GM23338 (cell line): Measurements from ENCODE around the gene STEEP1. TPM values are rescaled to one million over a fixed set of nuclear protein-coding genes. Genes with fewer than 3 reads are reported as not detected.

ENCODE experiments used
- ATAC-seq: fragments of 200-7000 bp; cut with Tn5 transposase; 3 replicates; pipeline ENCODE4 v1.9.1; 2020
- DNase-seq: peaks from one replicate; pipeline ENCODE4 v3.0.0-alpha.2; 2015; ENCODE audit warnings: low spot score
- H2AFZ ChIP-seq: fragments of 200-600 bp; sonication (generic); 2 replicates; pipeline ENCODE4 v1.8.0; 2016; ENCODE audit warnings: antibody characterized with exemption, mild to moderate bottlenecking, moderate library complexity
- H3F3A ChIP-seq: fragments of 200-600 bp; sonication (generic); replicated peaks from 2 replicates; pipeline ENCODE4 v1.8.0; 2017; ENCODE audit warnings: antibody characterized with exemption, mixed run types, low read depth
- H3K27ac ChIP-seq: fragments of 200-600 bp; sonication (generic); 2 replicates; pipeline ENCODE4 v1.6.1; 2016; ENCODE audit warnings: low read depth
- H3K27me3 ChIP-seq: fragments of 200-600 bp; sonication (generic); 2 replicates; pipeline ENCODE4 v1.8.0; 2016; ENCODE audit warnings: mild to moderate bottlenecking, mixed run types, moderate library complexity; ENCODE audit not compliant: insufficient read depth
- H3K36me3 ChIP-seq: fragments of 200-600 bp; sonication (generic); 2 replicates; pipeline ENCODE4 v1.8.0; 2016; ENCODE audit warnings: mild to moderate bottlenecking; ENCODE audit not compliant: insufficient read depth
- H3K4me1 ChIP-seq: fragments of 200-600 bp; sonication (generic); 2 replicates; pipeline ENCODE4 v1.8.0; 2016; ENCODE audit warnings: mild to moderate bottlenecking, moderate library complexity; ENCODE audit not compliant: insufficient read depth
- H3K4me2 ChIP-seq: fragments of 200-600 bp; sonication (generic); 2 replicates; pipeline ENCODE4 v1.7.1; 2017; ENCODE audit warnings: mixed run types
- H3K4me3 ChIP-seq: fragments of 200-600 bp; sonication (generic); 2 replicates; pipeline ENCODE4 v1.6.1; 2016; ENCODE audit warnings: mixed run types
- H3K79me2 ChIP-seq: fragments of 200-600 bp; sonication (generic); replicated peaks from 2 replicates; pipeline ENCODE4 v1.8.0; 2017; ENCODE audit warnings: mild to moderate bottlenecking; ENCODE audit not compliant: insufficient read depth
- H3K9me2 ChIP-seq: fragments of 200-600 bp; sonication (generic); 2 replicates; pipeline ENCODE4 v1.8.0; 2017; ENCODE audit not compliant: insufficient read depth
- H4K20me1 ChIP-seq: fragments of 200-600 bp; sonication (generic); replicated peaks from 2 replicates; pipeline ENCODE4 v1.8.0; 2017; ENCODE audit warnings: mild to moderate bottlenecking; ENCODE audit not compliant: insufficient read depth
- H3K27ac Mint-ChIP-seq: 2 replicates; pipeline ENCODE4 v1.8.0; 2020; ENCODE audit warnings: inconsistent platforms, mild to moderate bottlenecking, moderate library complexity, mixed read lengths
- H3K27me3 Mint-ChIP-seq: 3 replicates; pipeline ENCODE4 v1.8.0; 2022; ENCODE audit warnings: low read depth, mild to moderate bottlenecking, moderate library complexity, mixed read lengths, inconsistent platforms; ENCODE audit not compliant: insufficient read depth, poor library complexity
- H3K36me3 Mint-ChIP-seq: 3 replicates; pipeline ENCODE4 v1.8.0; 2021; ENCODE audit warnings: low read depth, mild to moderate bottlenecking, inconsistent platforms, moderate library complexity, mixed read lengths
- H3K4me1 Mint-ChIP-seq: 3 replicates; pipeline ENCODE4 v1.8.0; 2020; ENCODE audit warnings: mild to moderate bottlenecking, inconsistent platforms, mixed read lengths
- H3K4me3 Mint-ChIP-seq: 3 replicates; pipeline ENCODE4 v1.8.0; 2021; ENCODE audit warnings: moderate library complexity, mild to moderate bottlenecking, inconsistent platforms, mixed read lengths
- H3K9me3 Mint-ChIP-seq: 3 replicates; pipeline ENCODE4 v1.8.0; 2020; ENCODE audit warnings: moderate library complexity, mild to moderate bottlenecking, inconsistent platforms, mixed read lengths
- CREB1 ChIP-seq: fragments of 250-450 bp; sonication (Bioruptor Pico); IDR thresholded peaks from 2 replicates; pipeline ENCODE4 v1.5.0; 2020; ENCODE audit warnings: low read depth, mild to moderate bottlenecking, moderate library complexity
- ETS1 ChIP-seq: IDR thresholded peaks from 2 replicates; pipeline ENCODE4 v1.6.1; 2016; ENCODE audit warnings: antibody characterized with exemption
- EZH2 ChIP-seq: fragments of 200-600 bp; sonication (generic); IDR thresholded peaks from one replicate; pipeline ENCODE4 v1.8.0; 2017; ENCODE audit warnings: antibody characterized with exemption, mild to moderate bottlenecking, low read depth; ENCODE audit not compliant: unreplicated experiment
- EZH2phosphoT487 ChIP-seq: fragments of 200-600 bp; sonication (generic); IDR thresholded peaks from one replicate; pipeline ENCODE4 v1.8.1; 2018; ENCODE audit warnings: antibody characterized with exemption; ENCODE audit not compliant: unreplicated experiment
- JUNB ChIP-seq: IDR thresholded peaks from one replicate; pipeline ENCODE4 v1.6.1; 2016; ENCODE audit warnings: antibody characterized with exemption; ENCODE audit not compliant: unreplicated experiment
- NANOG ChIP-seq: IDR thresholded peaks from 2 replicates; pipeline ENCODE4 v1.6.1; 2016; ENCODE audit warnings: antibody characterized with exemption, borderline replicate concordance
- POLR2AphosphoS5 ChIP-seq: IDR thresholded peaks from 2 replicates; pipeline ENCODE4 v1.6.1; 2016; ENCODE audit warnings: antibody characterized with exemption, low read depth
- REST ChIP-seq: IDR thresholded peaks from one replicate; pipeline ENCODE4 v1.6.1; 2018; ENCODE audit warnings: antibody characterized with exemption; ENCODE audit not compliant: unreplicated experiment
- STAT1 ChIP-seq: IDR thresholded peaks from one replicate; pipeline ENCODE4 v1.6.1; 2016; ENCODE audit warnings: antibody characterized with exemption; ENCODE audit not compliant: unreplicated experiment
- ZNF114 ChIP-seq: fragments of 250-450 bp; sonication (Bioruptor Pico); IDR thresholded peaks from 2 replicates; pipeline ENCODE4 v1.5.0; 2020; ENCODE audit warnings: mild to moderate bottlenecking, moderate library complexity
- ZNF462 ChIP-seq: fragments of 250-450 bp; sonication (Bioruptor Pico); IDR thresholded peaks from 2 replicates; pipeline ENCODE4 v1.5.0; 2020; ENCODE audit warnings: mild to moderate bottlenecking, moderate library complexity
- polyA plus RNA-seq: library from polyadenylated mRNA; unstranded; fragments of >200 nt; fragmentation: Nextera tagmentation; extraction: Ambion mirVana; gene quantifications from 2 replicates; pipeline ENCODE4 v1.2.1, GENCODE V29; 2016
- total RNA-seq: library from RNA; depleted of rRNA; stranded (reverse); fragments of >200 nt; shearing (Covaris generic); gene quantifications from 2 replicates; pipeline ENCODE4 v1.2.3, GENCODE V29; 2014
- TF ChIP-seq, protein P1 (sequence below), 2 experiments: fragments of 200-600 bp in 1 of 2; sonication (generic) in 1 of 2; conservative IDR thresholded peaks; 2 replicates each; pipeline versions ENCODE4 v1.5.1 to v1.6.1; 2016 to 2017; ENCODE audit warnings: antibody characterized with exemption in 2 of 2, low read depth in 2 of 2, mild to moderate bottlenecking in 2 of 2, moderate library complexity in 1 of 2

STEEP1 gene
- total and polyA plus RNA-seq, 2 experiments from 2014 or later = 16.6 to 42.3 TPM

- Histone ChIP-seq H2AFZ (no peak overlapping the region), H3K79me2 (0 out of 2 replicates have a peak, but pooled peaks cover 2% of the 10 kb centered on the region), H3F3A (no peaks in the 10 kb centered on the region), H3K4me3 (no peak overlapping the region), H3K27me3 (no peaks in the 10 kb centered on the region), H3K27ac (no peak overlapping the region), H3K9me2 (no peaks in the 10 kb centered on the region), H4K20me1 (no peaks in the 10 kb centered on the region), H3K4me1 (no peaks in the 10 kb centered on the region), H3K4me2 (no peak overlapping the region), H3K36me3 (no peaks in the 10 kb centered on the region)
- peak; percentile 5 for DNase-seq
- Mint-ChIP-seq H3K9me3 (no peaks in the 10 kb centered on the region; the same call in 2 of the 3 replicates), H3K27ac (no peak overlapping the region), H3K27me3 (peaks cover 2% of the 10 kb centered on the region), H3K4me3 (no peak overlapping the region), H3K36me3 (no peaks in the 10 kb centered on the region), H3K4me1 (peaks cover 8% of the 10 kb centered on the region; the same call in 2 of the 3 replicates)
- ATAC-seq = no peak
- TF ChIP-seq EZH2phosphoT487 (no peak), REST (no peak), ZNF114 (no peak), NANOG (no peak), CREB1 (CRISPR knock-in tag) (no peak), STAT1 (no peak), JUNB (no peak), EZH2 (no peak), ETS1 (no peak), POLR2AphosphoS5 (no peak), ZNF462 (CRISPR knock-in tag) (no peak)
- TF ChIP-seq, protein P1, sequence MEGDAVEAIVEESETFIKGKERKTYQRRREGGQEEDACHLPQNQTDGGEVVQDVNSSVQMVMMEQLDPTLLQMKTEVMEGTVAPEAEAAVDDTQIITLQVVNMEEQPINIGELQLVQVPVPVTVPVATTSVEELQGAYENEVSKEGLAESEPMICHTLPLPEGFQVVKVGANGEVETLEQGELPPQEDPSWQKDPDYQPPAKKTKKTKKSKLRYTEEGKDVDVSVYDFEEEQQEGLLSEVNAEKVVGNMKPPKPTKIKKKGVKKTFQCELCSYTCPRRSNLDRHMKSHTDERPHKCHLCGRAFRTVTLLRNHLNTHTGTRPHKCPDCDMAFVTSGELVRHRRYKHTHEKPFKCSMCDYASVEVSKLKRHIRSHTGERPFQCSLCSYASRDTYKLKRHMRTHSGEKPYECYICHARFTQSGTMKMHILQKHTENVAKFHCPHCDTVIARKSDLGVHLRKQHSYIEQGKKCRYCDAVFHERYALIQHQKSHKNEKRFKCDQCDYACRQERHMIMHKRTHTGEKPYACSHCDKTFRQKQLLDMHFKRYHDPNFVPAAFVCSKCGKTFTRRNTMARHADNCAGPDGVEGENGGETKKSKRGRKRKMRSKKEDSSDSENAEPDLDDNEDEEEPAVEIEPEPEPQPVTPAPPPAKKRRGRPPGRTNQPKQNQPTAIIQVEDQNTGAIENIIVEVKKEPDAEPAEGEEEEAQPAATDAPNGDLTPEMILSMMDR (conservative IDR thresholded peaks at IDR 0.05; ENCODE audit: low read depth in 2 of 2) = no peak
These were observed 5.2 kb upstream of the STEEP1 start for GRCh38 chrX:119570351-119570835.
